BJ (cell line): ENCODE data around the gene RAMP1. TPM values are rescaled to one million over a fixed set of nuclear protein-coding genes. Genes with fewer than 3 reads are reported as not detected.
"Not testable (repeated sequence)": the region's sequence is repeated elsewhere in the genome, so short reads cannot be mapped to it uniquely, and the experiment has no call there.

Experiments used
- CTCF ChIA-PET: fragments of 350-600 bp; formaldehyde crosslinking; extraction: SDS; loops from one replicate; lab custom pipeline; 2021; ENCODE audit warnings: antibody characterized with exemption, inconsistent platforms; lab: Yijun Ruan, JAX
- POLR2A ChIA-PET: fragments of 300-600 bp; sonication (Branson Sonifier 250); formaldehyde crosslinking; extraction: SDS; loops from one replicate; lab custom pipeline; 2021; ENCODE audit warnings: antibody characterized with exemption; lab: Charles Lee
- DNase-seq: peaks from one replicate; pipeline ENCODE4 v3.0.0-alpha.2; 2011; ENCODE audit warnings: low read depth
- H3K27me3 ChIP-seq: 2 replicates; pipeline ENCODE4 v1.6.0; 2011; ENCODE audit warnings: low read length; ENCODE audit not compliant: control insufficient read depth, insufficient read depth
- H3K36me3 ChIP-seq: 2 replicates; pipeline ENCODE4 v1.5.1; 2011; ENCODE audit warnings: low read length; ENCODE audit not compliant: control insufficient read depth, insufficient read depth
- H3K4me3 ChIP-seq: 2 replicates; pipeline ENCODE4 v1.5.1; 2011; ENCODE audit warnings: low read depth, mild to moderate bottlenecking, control low read depth, low read length
- polyA plus RNA-seq: library from polyadenylated mRNA; depleted of rRNA; stranded (reverse); fragments of >200 nt; gene quantifications from 2 replicates; pipeline ENCODE4 v1.2.3, GENCODE V29; 2011
- TF ChIP-seq, protein P1 (sequence below): IDR thresholded peaks from 2 replicates; pipeline ENCODE4 v1.5.1; 2011; ENCODE audit warnings: low read depth, mild to moderate bottlenecking, control low read depth, inconsistent platforms, low read length, moderate library complexity; ENCODE audit not compliant: insufficient read depth

The RAMP1 gene
- polyA plus RNA-seq, 1 experiment, result 10.8 TPM

DNA sequence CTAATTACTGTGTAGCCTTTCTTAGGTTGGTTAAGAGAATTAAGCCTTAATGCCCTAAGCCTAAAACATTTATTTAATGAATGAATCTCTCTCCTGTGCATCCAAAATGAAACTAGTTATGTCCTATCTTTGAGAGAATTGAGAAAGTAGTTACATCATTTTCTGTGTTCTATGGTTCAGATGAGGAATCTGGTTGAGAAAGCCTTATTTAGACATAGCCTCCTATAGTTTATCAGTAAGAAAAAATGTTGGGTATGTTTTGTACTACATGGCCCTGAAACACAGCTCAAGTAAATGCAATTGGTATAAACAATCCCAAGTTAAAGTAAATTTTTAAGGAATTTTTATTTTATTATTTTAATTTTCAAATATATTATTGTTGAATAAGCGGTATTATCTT, 25.9 kb upstream of the RAMP1 start:
- TF ChIP-seq, protein P1, sequence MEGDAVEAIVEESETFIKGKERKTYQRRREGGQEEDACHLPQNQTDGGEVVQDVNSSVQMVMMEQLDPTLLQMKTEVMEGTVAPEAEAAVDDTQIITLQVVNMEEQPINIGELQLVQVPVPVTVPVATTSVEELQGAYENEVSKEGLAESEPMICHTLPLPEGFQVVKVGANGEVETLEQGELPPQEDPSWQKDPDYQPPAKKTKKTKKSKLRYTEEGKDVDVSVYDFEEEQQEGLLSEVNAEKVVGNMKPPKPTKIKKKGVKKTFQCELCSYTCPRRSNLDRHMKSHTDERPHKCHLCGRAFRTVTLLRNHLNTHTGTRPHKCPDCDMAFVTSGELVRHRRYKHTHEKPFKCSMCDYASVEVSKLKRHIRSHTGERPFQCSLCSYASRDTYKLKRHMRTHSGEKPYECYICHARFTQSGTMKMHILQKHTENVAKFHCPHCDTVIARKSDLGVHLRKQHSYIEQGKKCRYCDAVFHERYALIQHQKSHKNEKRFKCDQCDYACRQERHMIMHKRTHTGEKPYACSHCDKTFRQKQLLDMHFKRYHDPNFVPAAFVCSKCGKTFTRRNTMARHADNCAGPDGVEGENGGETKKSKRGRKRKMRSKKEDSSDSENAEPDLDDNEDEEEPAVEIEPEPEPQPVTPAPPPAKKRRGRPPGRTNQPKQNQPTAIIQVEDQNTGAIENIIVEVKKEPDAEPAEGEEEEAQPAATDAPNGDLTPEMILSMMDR, result no peak
- ChIA-PET CTCF (interaction anchor here (1.5 kb wide), 1 partner anchor 25 kb away, joined by 3 read pairs; no protein-coding TSS in a partner anchor), POLR2A (no interaction called here)
- Histone ChIP-seq H3K27me3 (0 out of 2 replicates have a peak, but pooled peaks cover 1% of the 10 kb centered on the region), H3K4me3 (no peak overlapping the region), H3K36me3 (no peaks in the 10 kb centered on the region)
- DNase-seq, result no peak

DNA sequence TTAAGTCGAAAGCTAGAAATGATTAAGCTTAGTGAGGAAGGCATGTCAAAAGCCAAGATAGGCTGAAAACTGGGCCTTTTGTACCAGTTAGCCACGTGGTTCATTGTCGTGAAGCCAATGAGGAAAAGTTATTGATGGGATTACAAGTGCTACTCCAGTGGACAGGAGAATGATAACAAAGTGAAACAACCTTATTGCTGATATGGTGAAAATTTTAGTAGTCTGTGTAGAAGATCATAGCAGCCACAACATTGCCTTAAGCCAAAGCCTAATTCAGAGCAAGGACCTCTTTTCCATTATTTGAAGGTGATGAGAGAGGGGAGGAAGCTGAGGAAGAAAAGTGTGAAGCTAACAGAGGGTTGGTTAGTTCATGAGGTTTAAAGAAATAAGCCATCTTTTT, 24.1 kb upstream of the RAMP1 start:
- TF ChIP-seq, protein P1, result no peak
- CTCF ChIA-PET, result interaction anchor here (1.1 kb wide), 1 partner anchor 9 kb away, joined by 3 read pairs; no protein-coding TSS in a partner anchor
- H3K27me3 ChIP-seq, result 0 out of 2 replicates have a peak, but pooled peaks cover 3% of the 10 kb centered on the region
- no peak overlapping the region for H3K4me3 ChIP-seq
- POLR2A ChIA-PET, result no interaction called here
- no peaks in the 10 kb centered on the region for H3K36me3 ChIP-seq
- no peak for DNase-seq

DNA sequence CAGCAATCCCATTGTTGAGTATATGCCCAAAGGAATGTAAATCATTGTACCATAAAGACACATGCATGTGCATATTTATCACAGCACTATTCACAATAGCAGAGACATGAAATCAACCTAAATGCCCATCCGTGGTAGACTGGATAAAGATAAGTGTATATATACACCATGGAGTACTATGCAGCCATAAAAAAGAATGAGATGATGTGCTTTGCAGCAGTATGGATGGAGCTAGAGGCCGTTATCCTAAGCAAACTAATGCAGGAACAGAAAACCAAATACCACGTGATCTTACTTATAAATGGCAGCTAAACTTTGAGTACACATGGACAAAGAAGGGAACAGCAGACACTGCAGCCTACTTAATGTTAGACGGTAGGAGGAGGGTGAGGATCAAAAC, 18.4 kb upstream of the RAMP1 start:
- POLR2A ChIA-PET, result no interaction called here
- TF ChIP-seq, protein P1, result no peak

DNA sequence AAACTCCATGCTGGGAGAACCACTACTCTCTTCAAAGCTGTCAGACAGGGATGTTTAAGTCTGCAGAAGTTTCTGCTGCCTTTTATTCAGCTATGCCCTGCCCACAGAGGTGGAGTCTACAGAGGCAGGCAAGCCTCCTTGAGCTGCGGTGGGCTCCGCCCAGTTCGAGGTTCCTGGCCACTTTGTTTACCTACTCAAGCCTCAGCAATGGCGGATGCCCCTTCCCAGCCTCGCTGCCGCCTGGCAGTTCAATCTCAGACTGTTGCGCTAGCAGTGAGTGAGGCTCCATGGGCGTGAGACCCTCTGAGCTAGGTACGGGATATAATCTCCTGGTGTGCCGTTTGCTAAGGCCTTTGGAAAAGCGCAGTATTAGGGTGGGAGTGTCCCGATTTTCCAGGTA, 10.5 kb upstream of the RAMP1 start:
- POLR2A ChIA-PET, result not testable (repeated sequence)

More for the DNA sequence above, 18.4 kb upstream of the RAMP1 start:
- Histone ChIP-seq H3K4me3 (no peak overlapping the region), H3K27me3 (0 out of 2 replicates have a peak, but pooled peaks cover 1% of the 10 kb centered on the region), H3K36me3 (no peaks in the 10 kb centered on the region)
- no peak for DNase-seq
- CTCF ChIA-PET, result no interaction called here

DNA sequence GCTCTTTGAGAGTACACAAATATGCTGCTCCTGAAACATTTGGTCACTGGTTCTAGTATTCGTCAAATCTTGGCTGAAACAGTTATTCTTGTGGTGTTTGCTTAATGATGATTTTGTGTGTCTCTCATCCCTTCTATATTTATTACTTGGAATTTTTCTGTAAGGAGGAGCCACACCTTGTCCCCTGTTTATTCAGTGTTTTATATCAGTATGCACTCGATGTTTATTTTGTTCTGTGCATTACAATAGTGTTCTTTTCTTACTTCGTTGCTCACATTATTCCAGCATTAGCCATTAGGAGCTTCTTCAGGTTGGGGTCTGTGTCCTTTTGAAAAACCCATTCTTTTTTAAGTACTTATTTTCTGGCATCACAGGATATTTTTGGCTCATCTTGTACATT, 5.1 kb upstream of the RAMP1 start:
- H3K27me3 ChIP-seq, result peaks cover 5% of the 10 kb centered on the region
- ChIA-PET CTCF (interaction anchor here (1.0 to 3.6 kb wide), 2 partner anchors 399 to 410 kb away, joined by 4 to 16 read pairs; no protein-coding TSS in a partner anchor), POLR2A (no interaction called here)
- no peaks in the 10 kb centered on the region for H3K36me3 ChIP-seq
- no peak for DNase-seq
- TF ChIP-seq, protein P1, result no peak
- no peak overlapping the region for H3K4me3 ChIP-seq

More for the DNA sequence above, 10.5 kb upstream of the RAMP1 start:
- H3K36me3 ChIP-seq, H3K4me3 ChIP-seq, DNase-seq, H3K27me3 ChIP-seq: not testable (repeated sequence)
- CTCF ChIA-PET, result interaction anchor here (2.0 kb wide), 1 partner anchor 414 kb away, joined by 5 read pairs; no protein-coding TSS in a partner anchor

DNA sequence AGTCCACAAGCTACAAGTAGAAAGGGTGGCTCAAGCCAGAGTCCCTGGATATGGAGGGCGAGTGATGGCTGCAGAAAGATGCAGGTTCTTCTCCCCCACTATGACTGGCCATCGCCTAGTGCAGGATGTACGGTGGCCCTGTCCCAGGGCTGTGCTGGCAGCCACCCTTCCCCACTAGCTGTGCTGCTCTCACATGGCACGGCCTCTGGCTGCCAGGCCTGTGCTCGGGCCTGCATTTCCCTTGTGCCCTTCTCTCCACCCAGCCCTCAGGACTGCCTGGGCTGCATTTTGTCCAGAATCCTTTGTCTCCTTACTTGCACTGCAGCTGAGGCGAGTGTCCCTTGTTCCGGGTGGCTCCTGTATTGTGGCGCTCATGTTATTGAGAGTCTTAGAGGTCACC, 1.6 kb upstream of the RAMP1 start:
- no peak overlapping the region for H3K4me3 ChIP-seq
- H3K27me3 ChIP-seq, result peaks cover 5% of the 10 kb centered on the region
- ChIA-PET CTCF (interaction anchor here (0.9 to 8.0 kb wide), 24 partner anchors 11 to 414 kb away, joined by 3 to 84 read pairs (median 4); no protein-coding TSS in a partner anchor), POLR2A (no interaction called here)
- no peak for DNase-seq
- H3K36me3 ChIP-seq, result no peaks in the 10 kb centered on the region
- TF ChIP-seq, protein P1, result no peak
